Measurements from ENCODE around the gene CAPN11. TPM values are rescaled to one million over a fixed set of nuclear protein-coding genes. Genes with fewer than 3 reads are reported as not detected.

The CAPN11 gene
- total RNA-seq, 4 donors from 2014 or later = 0.19 to 0.45 (median 0.27) TPM; not detected in 1

DNA sequence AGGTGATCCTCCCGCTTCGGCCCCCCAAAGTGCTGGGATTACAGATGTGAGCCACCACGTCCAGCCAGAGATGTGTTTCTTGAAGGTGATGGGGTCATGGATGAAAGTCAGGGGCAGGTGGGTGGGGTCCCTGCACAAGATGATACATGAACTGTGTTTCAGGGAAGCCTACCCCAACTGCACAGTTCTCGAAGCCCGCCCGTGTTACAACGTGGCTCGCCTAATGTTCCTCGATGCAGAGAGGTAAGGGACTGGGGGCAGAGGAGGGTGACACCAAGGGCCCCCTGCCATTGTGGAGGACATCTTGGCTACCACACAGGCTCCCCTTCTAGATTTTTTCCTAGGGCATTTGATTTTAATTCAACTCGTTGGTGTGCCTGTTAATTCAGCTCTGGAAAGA, 11.9 kb upstream of the CAPN11 start:
- no peak for TF ChIP-seq POLR2AphosphoS5 (IDR thresholded peaks at IDR 0.05)
- TF ChIP-seq, protein P1, sequence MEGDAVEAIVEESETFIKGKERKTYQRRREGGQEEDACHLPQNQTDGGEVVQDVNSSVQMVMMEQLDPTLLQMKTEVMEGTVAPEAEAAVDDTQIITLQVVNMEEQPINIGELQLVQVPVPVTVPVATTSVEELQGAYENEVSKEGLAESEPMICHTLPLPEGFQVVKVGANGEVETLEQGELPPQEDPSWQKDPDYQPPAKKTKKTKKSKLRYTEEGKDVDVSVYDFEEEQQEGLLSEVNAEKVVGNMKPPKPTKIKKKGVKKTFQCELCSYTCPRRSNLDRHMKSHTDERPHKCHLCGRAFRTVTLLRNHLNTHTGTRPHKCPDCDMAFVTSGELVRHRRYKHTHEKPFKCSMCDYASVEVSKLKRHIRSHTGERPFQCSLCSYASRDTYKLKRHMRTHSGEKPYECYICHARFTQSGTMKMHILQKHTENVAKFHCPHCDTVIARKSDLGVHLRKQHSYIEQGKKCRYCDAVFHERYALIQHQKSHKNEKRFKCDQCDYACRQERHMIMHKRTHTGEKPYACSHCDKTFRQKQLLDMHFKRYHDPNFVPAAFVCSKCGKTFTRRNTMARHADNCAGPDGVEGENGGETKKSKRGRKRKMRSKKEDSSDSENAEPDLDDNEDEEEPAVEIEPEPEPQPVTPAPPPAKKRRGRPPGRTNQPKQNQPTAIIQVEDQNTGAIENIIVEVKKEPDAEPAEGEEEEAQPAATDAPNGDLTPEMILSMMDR (IDR thresholded peaks at IDR 0.05) = no peak
- no peak for TF ChIP-seq POLR2A (IDR thresholded peaks at IDR 0.05)
- 74 to 100% methylated on average over 2 to 10 of the region's 10 CpGs for WGBS, 2 donors (ENCODE audit: low coverage in 1 of 2)
- ATAC-seq = no peak
- Histone ChIP-seq H3K4me1 (peaks cover 0 to 4% (median 2%) of the 10 kb centered on the region in 3 donors), H3K4me3 (no peak overlapping the region), H3K27me3 (no peaks in the 10 kb centered on the region), H3K9me3 (no peaks in the 10 kb centered on the region), H3K36me3 (peaks cover 0 to 91% of the 10 kb centered on the region in 2 donors), H3K27ac (no peak overlapping the region)

GRCh38 chr6:44147256-44147655, 11.4 kb upstream of the CAPN11 start:
- WGBS, 2 donors (ENCODE audit: low coverage in 1 of 2) = 94% methylated on average over 3 of the region's 7 CpGs; no CpG with 5 or more reads in 1 of the 2 donors
- Histone ChIP-seq H3K27ac (no peak overlapping the region), H3K4me1 (peaks cover 0 to 8% (median 5%) of the 10 kb centered on the region in 3 donors), H3K9me3 (no peaks in the 10 kb centered on the region), H3K27me3 (no peaks in the 10 kb centered on the region), H3K4me3 (no peak overlapping the region), H3K36me3 (peaks cover 0 to 86% of the 10 kb centered on the region in 2 donors)
- TF ChIP-seq, protein P1 (IDR thresholded peaks at IDR 0.05) = no peak
- no peak for TF ChIP-seq POLR2AphosphoS5 (IDR thresholded peaks at IDR 0.05)
- no peak for TF ChIP-seq POLR2A (IDR thresholded peaks at IDR 0.05)
- no peak for TF ChIP-seq EP300 (IDR thresholded peaks at IDR 0.05)
- no peak for ATAC-seq

DNA sequence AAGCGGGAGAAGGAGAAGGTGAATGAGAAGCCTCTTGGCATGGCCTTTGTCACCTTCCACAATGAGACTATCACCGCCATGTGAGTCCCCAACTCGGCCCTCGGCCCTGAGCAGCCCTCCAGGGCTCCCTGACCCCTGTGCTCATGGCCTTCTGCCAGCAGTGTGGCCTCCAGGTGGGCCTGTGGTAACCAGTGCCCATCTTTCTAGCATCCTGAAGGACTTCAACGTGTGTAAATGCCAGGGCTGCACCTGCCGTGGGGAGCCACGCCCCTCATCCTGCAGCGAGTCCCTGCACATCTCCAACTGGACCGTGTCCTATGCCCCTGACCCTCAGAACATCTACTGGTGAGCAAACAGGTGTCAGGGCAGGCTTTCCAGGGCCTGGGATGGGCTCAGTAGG, 10.3 kb upstream of the CAPN11 start:
- Histone ChIP-seq H3K27me3 (no peaks in the 10 kb centered on the region), H3K4me1 (peaks cover 0 to 8% (median 5%) of the 10 kb centered on the region in 3 donors), H3K36me3 (peaks cover 0 to 86% of the 10 kb centered on the region in 2 donors), H3K4me3 (no peak overlapping the region), H3K27ac (no peak overlapping the region), H3K9me3 (no peaks in the 10 kb centered on the region)
- no peak for ATAC-seq
- TF ChIP-seq, protein P1 (IDR thresholded peaks at IDR 0.05) = no peak
- TF ChIP-seq POLR2A (IDR thresholded peaks at IDR 0.05) = no peak
- TF ChIP-seq POLR2AphosphoS5 (IDR thresholded peaks at IDR 0.05) = no peak
- no peak for TF ChIP-seq EP300 (IDR thresholded peaks at IDR 0.05)
- 83 to 90% methylated on average over 1 to 2 of the region's 9 CpGs for WGBS, 2 donors (ENCODE audit: low coverage in 1 of 2)

DNA sequence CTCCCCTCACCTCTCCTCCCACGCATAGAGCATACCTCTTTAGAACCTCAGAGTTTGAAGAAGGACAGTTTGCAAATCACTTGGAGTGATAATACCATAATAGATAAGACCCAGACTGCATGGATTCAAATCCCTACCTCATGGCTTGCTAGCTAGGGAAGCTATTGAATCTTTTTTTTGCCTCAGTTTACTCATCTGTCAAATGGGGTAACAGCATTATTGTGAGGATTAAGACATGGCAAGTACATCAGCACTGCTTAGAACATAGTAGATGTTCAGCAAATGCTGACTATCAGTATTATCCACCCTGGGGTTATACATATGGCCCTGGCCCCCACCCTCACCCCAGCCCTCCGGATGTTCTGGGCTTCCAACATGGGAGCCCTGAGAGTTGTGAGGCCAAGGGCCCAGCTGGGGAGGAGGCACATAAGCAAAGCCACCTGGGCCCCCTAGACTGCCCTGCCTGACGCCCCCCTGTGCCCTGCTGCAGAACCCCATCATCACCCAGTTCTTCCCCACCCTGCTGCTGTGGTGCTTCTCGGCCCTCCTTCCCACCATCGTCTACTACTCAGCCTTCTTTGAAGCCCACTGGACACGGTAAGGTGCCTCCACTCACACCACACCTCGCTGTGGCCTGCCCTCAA, 9.1 kb upstream of the CAPN11 start:
- TF ChIP-seq, protein P1 (IDR thresholded peaks at IDR 0.05) = no peak
- TF ChIP-seq EP300 (IDR thresholded peaks at IDR 0.05) = no peak
- no peak for TF ChIP-seq POLR2A (IDR thresholded peaks at IDR 0.05)
- no peak for TF ChIP-seq POLR2AphosphoS5 (IDR thresholded peaks at IDR 0.05)
- peaks cover 0 to 87% of the 10 kb centered on the region in 2 donors for H3K36me3 ChIP-seq
- H3K4me1 ChIP-seq = peaks cover 0 to 8% (median 5%) of the 10 kb centered on the region in 3 donors
- H3K27ac ChIP-seq = no peak overlapping the region
- no peaks in the 10 kb centered on the region for H3K27me3 ChIP-seq
- no peak overlapping the region for H3K4me3 ChIP-seq
- H3K9me3 ChIP-seq = no peaks in the 10 kb centered on the region
- ATAC-seq = no peak
- WGBS, 2 donors (ENCODE audit: low coverage in 1 of 2) = 77 to 100% methylated on average over 1 to 7 of the region's 7 CpGs

DNA sequence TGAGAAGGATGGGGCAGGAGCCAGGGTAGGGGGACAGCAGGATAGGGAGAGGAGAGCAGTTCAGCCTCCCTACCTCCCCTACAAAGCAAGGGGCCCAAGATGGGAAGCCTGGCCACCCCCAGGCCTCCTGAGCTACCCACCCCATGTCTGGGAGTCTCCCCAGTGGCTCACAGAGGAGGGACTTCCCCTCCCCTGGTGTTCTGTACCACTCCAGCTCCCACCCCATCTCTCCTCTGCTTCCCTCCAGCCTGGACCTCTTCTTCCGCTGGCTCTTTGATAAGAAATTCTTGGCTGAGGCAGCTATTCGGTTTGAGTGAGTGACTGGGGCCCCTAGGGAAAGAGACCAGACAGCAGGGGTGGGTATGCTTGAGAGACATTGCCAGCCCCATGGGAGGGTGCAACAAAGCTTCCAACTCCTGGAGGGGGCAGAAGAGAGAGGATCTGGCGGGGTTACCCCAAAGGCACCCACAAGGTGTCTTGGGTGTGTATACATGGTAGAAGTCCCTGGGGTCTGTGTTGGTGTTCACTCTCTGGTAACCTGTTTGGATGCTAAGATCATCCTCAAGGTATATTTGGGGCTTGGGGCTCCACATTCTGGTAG, 8.2 kb upstream of the CAPN11 start:
- TF ChIP-seq, protein P1 (IDR thresholded peaks at IDR 0.05) = no peak
- TF ChIP-seq EP300 (IDR thresholded peaks at IDR 0.05) (no peak), POLR2A (IDR thresholded peaks at IDR 0.05) (no peak), POLR2AphosphoS5 (IDR thresholded peaks at IDR 0.05) (no peak)
- 80 to 100% methylated on average over 1 of the region's 3 CpGs for WGBS, 2 donors (ENCODE audit: low coverage in 1 of 2)
- Histone ChIP-seq H3K4me3 (no peak overlapping the region), H3K27me3 (no peaks in the 10 kb centered on the region), H3K9me3 (no peaks in the 10 kb centered on the region), H3K4me1 (peaks cover 0 to 8% (median 5%) of the 10 kb centered on the region in 3 donors), H3K36me3 (peaks cover 0 to 79% of the 10 kb centered on the region in 2 donors), H3K27ac (no peak overlapping the region)
- no peak for ATAC-seq
